NCI-H1092 (cell line): ENCODE measurements around the gene LAMC1.

Source experiments
- DNase-seq: peaks from one replicate; lab custom pipeline; 2025; lab: John Stamatoyannopoulos, UW

The LAMC1 gene

GRCh38 chr1:183021405-183022201 lies 1.6 kb upstream of the LAMC1 start:
- no peak for DNase-seq

GRCh38 chr1:183022202-183023145 lies 746 bp upstream of the LAMC1 start:
- no peak for DNase-seq

GRCh38 chr1:183023601-183024316 lies 539 bp downstream of the LAMC1 start:
- peak; percentile 66 for DNase-seq

- DNase-seq = no peak
These were observed 1.2 kb downstream of the LAMC1 start for GRCh38 chr1:183024317-183025009.

- no peak for DNase-seq
These were observed 1.8 kb downstream of the LAMC1 start for GRCh38 chr1:183025010-183025337.

- DNase-seq = no peak
These were observed 2.9 kb downstream of the LAMC1 start for GRCh38 chr1:183025782-183026774.

GRCh38 chr1:183027031-183027430 lies 3.8 kb downstream of the LAMC1 start:
- no peak for DNase-seq

GRCh38 chr1:183027791-183028190 lies 4.6 kb downstream of the LAMC1 start:
- DNase-seq = no peak

GRCh38 chr1:183029591-183030000 lies 6.4 kb downstream of the LAMC1 start:
- no peak for DNase-seq

GRCh38 chr1:183030053-183030452 lies 6.8 kb downstream of the LAMC1 start:
- no peak for DNase-seq

- no peak for DNase-seq
These were observed 9.1 kb downstream of the LAMC1 start for GRCh38 chr1:183032122-183032921.

GRCh38 chr1:183033205-183033604 lies 10.0 kb downstream of the LAMC1 start:
- DNase-seq = no peak

- no peak for DNase-seq
These were observed 11.5 kb downstream of the LAMC1 start for GRCh38 chr1:183034682-183035081.

GRCh38 chr1:183038333-183038866 lies 15.2 kb downstream of the LAMC1 start:
- no peak for DNase-seq

GRCh38 chr1:183038913-183039312 lies 15.7 kb downstream of the LAMC1 start:
- DNase-seq = no peak

- DNase-seq = no peak
These were observed 16.1 kb downstream of the LAMC1 start for GRCh38 chr1:183039330-183039729.

- no peak for DNase-seq
These were observed 16.8 kb downstream of the LAMC1 start for GRCh38 chr1:183039985-183040447.

GRCh38 chr1:183040547-183040971 lies 17.3 kb downstream of the LAMC1 start:
- no peak for DNase-seq

GRCh38 chr1:183043254-183043653 lies 20.0 kb downstream of the LAMC1 start:
- no peak for DNase-seq
